ENCODE data around the gene EIF4E3. TPM values are rescaled to one million over a fixed set of nuclear protein-coding genes. Genes with fewer than 3 reads are reported as not detected.

EIF4E3 gene
- total and polyA plus RNA-seq, 2 donors (not counting 1 experiment from before 2014, with no cell fraction given), result 1.8 to 12.8 TPM

DNA sequence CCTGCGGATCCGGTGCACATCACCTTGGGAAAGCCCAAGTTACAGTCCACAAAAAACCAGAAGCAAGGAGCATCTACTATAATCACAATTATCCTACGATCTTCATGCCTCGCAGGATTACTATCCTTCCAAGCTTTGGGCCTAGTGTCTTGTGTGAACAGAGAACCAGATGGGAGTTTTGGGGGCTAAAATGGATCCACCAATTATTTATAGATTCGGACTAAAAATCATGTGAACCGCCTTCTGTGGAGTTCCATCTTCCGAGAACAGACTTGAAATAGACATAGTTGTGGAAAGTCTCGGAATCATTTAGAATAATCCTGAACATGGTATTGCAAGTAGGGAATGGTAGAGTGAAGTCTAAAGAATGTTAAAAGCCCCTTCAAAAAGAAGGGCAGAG is 70.1 kb downstream of the EIF4E3 start:
- H2AFZ ChIP-seq (ENCODE audit: low read length), result no peak overlapping the region
- DNase-seq (ENCODE audit: low read depth in 2 of 2), result no peak
- H3K4me2 ChIP-seq (ENCODE audit: extremely low read depth, insufficient read depth, low read length), result no peak overlapping the region
- H3K79me2 ChIP-seq (ENCODE audit: control insufficient read depth, insufficient read depth, low read length), result no peaks in the 10 kb centered on the region
- H4K20me1 ChIP-seq (ENCODE audit: control insufficient read depth, extremely low read depth, insufficient read depth, low read length), result no peaks in the 10 kb centered on the region
- H3K9ac ChIP-seq (ENCODE audit: insufficient read depth, low read length), result no peak overlapping the region
- no peaks in the 10 kb centered on the region for H3K36me3 ChIP-seq (ENCODE audit: control insufficient read depth, insufficient read depth, low read length)
- H3K9me3 ChIP-seq (ENCODE audit: control insufficient read depth, insufficient read depth, low read depth, low read length), result no peaks in the 10 kb centered on the region
- H3K4me1 ChIP-seq (ENCODE audit: control insufficient read depth, extremely low read depth, insufficient read depth, low read length), result no peaks in the 10 kb centered on the region
- no peak for TF ChIP-seq EZH2 (IDR thresholded peaks at IDR 0.05; ENCODE audit: low read length, missing control alignments)
- H3K4me3 ChIP-seq (replicated peaks in 1 of 4; ENCODE audit: control extremely low read depth in 1 of 4, insufficient read depth in 1 of 4, low read depth in 3 of 4, low read length in 4 of 4), result no peak overlapping the region
- no peak overlapping the region for H3K27ac ChIP-seq (ENCODE audit: insufficient read depth, low read length)
- no peaks in the 10 kb centered on the region for H3K27me3 ChIP-seq (ENCODE audit: control insufficient read depth, insufficient read depth, low read length)

DNA sequence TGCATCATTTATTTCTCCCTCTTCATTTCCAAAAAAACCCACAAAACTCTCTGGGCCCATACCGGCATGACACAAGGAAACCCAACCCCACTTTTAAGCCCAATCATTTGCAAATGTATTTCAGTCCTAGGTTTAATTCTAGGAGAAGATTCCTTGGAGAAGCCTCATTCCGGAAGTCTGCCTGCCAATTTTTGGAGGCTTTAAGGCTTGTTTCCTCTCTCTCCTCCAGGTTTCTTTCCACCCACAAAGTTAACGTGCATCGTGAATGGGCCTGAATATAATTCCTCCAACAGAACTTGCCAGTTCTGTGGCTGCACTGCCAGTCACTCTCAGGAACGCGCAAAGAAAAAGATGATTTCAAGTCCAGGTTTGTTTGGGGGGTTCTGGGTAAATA is 71.8 kb downstream of the EIF4E3 start:
- TF ChIP-seq CTCF (conservative IDR thresholded peaks at IDR 0.05 in 1 of 2, IDR thresholded peaks at IDR 0.05 in 1 of 2; ENCODE audit: low read depth in 1 of 2, low read length in 2 of 2), result no peak
- no peak for TF ChIP-seq EZH2 (IDR thresholded peaks at IDR 0.05; ENCODE audit: low read length, missing control alignments)
- H2AFZ ChIP-seq (ENCODE audit: low read length), result no peak overlapping the region
- H3K36me3 ChIP-seq (ENCODE audit: control insufficient read depth, insufficient read depth, low read length), result no peaks in the 10 kb centered on the region
- no peaks in the 10 kb centered on the region for H3K79me2 ChIP-seq (ENCODE audit: control insufficient read depth, insufficient read depth, low read length)
- no peak for DNase-seq (ENCODE audit: low read depth in 2 of 2)
- H3K4me1 ChIP-seq (ENCODE audit: control insufficient read depth, extremely low read depth, insufficient read depth, low read length), result no peaks in the 10 kb centered on the region
- H3K9ac ChIP-seq (ENCODE audit: insufficient read depth, low read length), result no peak overlapping the region
- no peaks in the 10 kb centered on the region for H4K20me1 ChIP-seq (ENCODE audit: control insufficient read depth, extremely low read depth, insufficient read depth, low read length)
- no peak overlapping the region for H3K4me3 ChIP-seq (replicated peaks in 1 of 4; ENCODE audit: control extremely low read depth in 1 of 4, insufficient read depth in 1 of 4, low read depth in 3 of 4, low read length in 4 of 4)
- H3K4me2 ChIP-seq (ENCODE audit: extremely low read depth, insufficient read depth, low read length), result no peak overlapping the region
- no peaks in the 10 kb centered on the region for H3K27me3 ChIP-seq (ENCODE audit: control insufficient read depth, insufficient read depth, low read length)
- H3K9me3 ChIP-seq (ENCODE audit: control insufficient read depth, insufficient read depth, low read depth, low read length), result no peaks in the 10 kb centered on the region
- H3K27ac ChIP-seq (ENCODE audit: insufficient read depth, low read length), result no peak overlapping the region

DNA sequence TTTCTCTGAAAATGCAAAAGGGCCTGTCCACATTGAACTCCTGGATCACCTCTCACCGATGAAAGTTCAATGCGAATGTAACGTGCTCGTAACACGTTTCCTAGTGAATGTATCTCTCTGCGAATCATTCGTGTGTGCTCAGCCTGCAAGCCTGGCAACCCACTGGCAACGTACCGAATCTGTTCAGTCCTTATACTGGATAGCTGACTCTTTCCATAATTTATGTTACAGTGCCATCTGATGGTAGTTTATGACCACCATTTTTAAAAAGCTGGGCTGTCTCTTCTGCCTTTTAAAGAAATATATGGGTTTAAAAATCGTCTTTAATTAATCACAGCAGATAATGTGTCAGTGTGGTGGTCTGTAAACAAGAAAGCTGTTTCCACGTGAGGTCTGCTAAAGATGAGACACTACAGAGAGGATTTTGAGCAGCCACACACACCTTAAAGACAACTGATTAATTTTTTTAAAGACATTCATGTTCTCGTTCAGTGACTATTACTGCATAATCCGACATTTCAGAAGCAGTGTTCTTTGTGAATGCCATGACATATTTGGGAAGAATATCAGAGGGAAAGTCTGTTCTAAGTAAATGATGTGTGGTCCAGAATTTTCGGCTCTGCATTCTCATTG is 72.3 kb downstream of the EIF4E3 start:
- H3K27me3 ChIP-seq (ENCODE audit: control insufficient read depth, insufficient read depth, low read length), result no peaks in the 10 kb centered on the region
- no peak overlapping the region for H2AFZ ChIP-seq (ENCODE audit: low read length)
- H3K9me3 ChIP-seq (ENCODE audit: control insufficient read depth, insufficient read depth, low read depth, low read length), result no peaks in the 10 kb centered on the region
- no peaks in the 10 kb centered on the region for H4K20me1 ChIP-seq (ENCODE audit: control insufficient read depth, extremely low read depth, insufficient read depth, low read length)
- peak; percentile 67 to 77 for DNase-seq (ENCODE audit: low read depth in 2 of 2)
- H3K36me3 ChIP-seq (ENCODE audit: control insufficient read depth, insufficient read depth, low read length), result no peaks in the 10 kb centered on the region
- H3K79me2 ChIP-seq (ENCODE audit: control insufficient read depth, insufficient read depth, low read length), result no peaks in the 10 kb centered on the region
- peak overlapping the region; percentile 73 for H3K4me2 ChIP-seq (ENCODE audit: extremely low read depth, insufficient read depth, low read length)
- no peak for TF ChIP-seq EZH2 (IDR thresholded peaks at IDR 0.05; ENCODE audit: low read length, missing control alignments)
- TF ChIP-seq CTCF (conservative IDR thresholded peaks at IDR 0.05 in 1 of 2, IDR thresholded peaks at IDR 0.05 in 1 of 2; ENCODE audit: low read depth in 1 of 2, low read length in 2 of 2), result peak; percentile 39 to 57
- H3K4me3 ChIP-seq (replicated peaks in 1 of 4; ENCODE audit: control extremely low read depth in 1 of 4, insufficient read depth in 1 of 4, low read depth in 3 of 4, low read length in 4 of 4), result no peak overlapping the region
- no peaks in the 10 kb centered on the region for H3K4me1 ChIP-seq (ENCODE audit: control insufficient read depth, extremely low read depth, insufficient read depth, low read length)
- no peak overlapping the region for H3K27ac ChIP-seq (ENCODE audit: insufficient read depth, low read length)
- no peak overlapping the region for H3K9ac ChIP-seq (ENCODE audit: insufficient read depth, low read length)
